ENCODE measurements around the gene TMEM204.

The TMEM204 gene

GRCh38 chr16:1601031-1601430, 67.6 kb downstream of the TMEM204 start:
- no peak for DNase-seq

GRCh38 chr16:1601489-1601888, 68.0 kb downstream of the TMEM204 start:
- no peak for DNase-seq

- no peak for DNase-seq
These were observed 68.8 kb downstream of the TMEM204 start for GRCh38 chr16:1602285-1602684.
